Ammon's horn (tissue), 1 donor: Measurements from ENCODE around the gene ZFP14.
"Not testable (repeated sequence)": the region's sequence is repeated elsewhere in the genome, so short reads cannot be mapped to it uniquely, and the experiment has no call there.

ENCODE experiments used
- DNase-seq: peaks from one replicate; pipeline ENCODE4 v3.0.0-alpha.2; 2016; ENCODE audit warnings: low spot score

ZFP14 gene

GRCh38 chr19:36331353-36332228 is 47.4 kb downstream of the ZFP14 start:
- peak; percentile 97 for DNase-seq

- DNase-seq, result no peak
These were observed 48.8 kb downstream of the ZFP14 start for GRCh38 chr19:36330216-36330615.

GRCh38 chr19:36329534-36329933 is 49.5 kb downstream of the ZFP14 start:
- DNase-seq, result not testable (repeated sequence)

GRCh38 chr19:36326649-36327048 is 52.4 kb downstream of the ZFP14 start:
- not testable (repeated sequence) for DNase-seq

GRCh38 chr19:36315164-36315563 is 63.8 kb downstream of the ZFP14 start:
- not testable (repeated sequence) for DNase-seq

- not testable (repeated sequence) for DNase-seq
These were observed 64.9 kb downstream of the ZFP14 start for GRCh38 chr19:36314053-36314452.

- not testable (repeated sequence) for DNase-seq
These were observed 67.8 kb downstream of the ZFP14 start for GRCh38 chr19:36311098-36311760.

- not testable (repeated sequence) for DNase-seq
These were observed 68.5 kb downstream of the ZFP14 start for GRCh38 chr19:36310416-36310990.

- not testable (repeated sequence) for DNase-seq
These were observed 69.2 kb downstream of the ZFP14 start for GRCh38 chr19:36309759-36310158.

GRCh38 chr19:36309309-36309708 is 69.7 kb downstream of the ZFP14 start:
- DNase-seq, result not testable (repeated sequence)

- not testable (repeated sequence) for DNase-seq
These were observed 86.7 kb downstream of the ZFP14 start for GRCh38 chr19:36292317-36292716.
